ENCODE measurements around the gene PRR19. TPM values are rescaled to one million over a fixed set of nuclear protein-coding genes. Genes with fewer than 3 reads are reported as not detected.
"Not testable (repeated sequence)": the region's sequence is repeated elsewhere in the genome, so short reads cannot be mapped to it uniquely, and the experiment has no call there.

PRR19 gene
- total RNA-seq, 6 experiments from 2014 or later: 0.67 to 2.0 (median 0.86) TPM

- peaks cover 9% of the 10 kb centered on the region for H3K36me3 Mint-ChIP-seq (ENCODE audit: low read depth)
- peak within 1 kb of the TSS; percentile 93 for H3K27ac Mint-ChIP-seq
- TF ChIP-seq, protein P1, sequence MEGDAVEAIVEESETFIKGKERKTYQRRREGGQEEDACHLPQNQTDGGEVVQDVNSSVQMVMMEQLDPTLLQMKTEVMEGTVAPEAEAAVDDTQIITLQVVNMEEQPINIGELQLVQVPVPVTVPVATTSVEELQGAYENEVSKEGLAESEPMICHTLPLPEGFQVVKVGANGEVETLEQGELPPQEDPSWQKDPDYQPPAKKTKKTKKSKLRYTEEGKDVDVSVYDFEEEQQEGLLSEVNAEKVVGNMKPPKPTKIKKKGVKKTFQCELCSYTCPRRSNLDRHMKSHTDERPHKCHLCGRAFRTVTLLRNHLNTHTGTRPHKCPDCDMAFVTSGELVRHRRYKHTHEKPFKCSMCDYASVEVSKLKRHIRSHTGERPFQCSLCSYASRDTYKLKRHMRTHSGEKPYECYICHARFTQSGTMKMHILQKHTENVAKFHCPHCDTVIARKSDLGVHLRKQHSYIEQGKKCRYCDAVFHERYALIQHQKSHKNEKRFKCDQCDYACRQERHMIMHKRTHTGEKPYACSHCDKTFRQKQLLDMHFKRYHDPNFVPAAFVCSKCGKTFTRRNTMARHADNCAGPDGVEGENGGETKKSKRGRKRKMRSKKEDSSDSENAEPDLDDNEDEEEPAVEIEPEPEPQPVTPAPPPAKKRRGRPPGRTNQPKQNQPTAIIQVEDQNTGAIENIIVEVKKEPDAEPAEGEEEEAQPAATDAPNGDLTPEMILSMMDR (IDR thresholded peaks at IDR 0.05): no peak
- H3K4me3 Mint-ChIP-seq: peak within 1 kb of the TSS; percentile 91
- DNase-seq: peak; percentile 83
- H3K4me1 Mint-ChIP-seq (ENCODE audit: low read depth): peaks cover 40% of the 10 kb centered on the region
- peaks cover 3% of the 10 kb centered on the region; the same call in 1 of the 2 replicates for H3K27me3 Mint-ChIP-seq (ENCODE audit: insufficient read depth)
- H3K9me3 Mint-ChIP-seq: no peaks in the 10 kb centered on the region; the same call in 1 of the 2 replicates
Measured at GRCh38 chr19:42254850-42255765, 46.8 kb upstream of the PRR19 start, which contains the start of gene ERF. Gene ERF (minus strand): TSS chr19:42255128. CDS start chr19:42254999, 129 bp downstream.

- Mint-ChIP-seq H3K4me1 (ENCODE audit: low read depth) (peaks cover 31% of the 10 kb centered on the region), H3K4me3 (peak overlapping the region; percentile 91), H3K27me3 (ENCODE audit: insufficient read depth) (peaks cover 3% of the 10 kb centered on the region; the same call in 1 of the 2 replicates), H3K36me3 (ENCODE audit: low read depth) (peaks cover 9% of the 10 kb centered on the region), H3K27ac (peak overlapping the region; percentile 93), H3K9me3 (no peaks in the 10 kb centered on the region; the same call in 1 of the 2 replicates)
- DNase-seq: no peak
- TF ChIP-seq, protein P1 (IDR thresholded peaks at IDR 0.05): no peak
Measured at GRCh38 chr19:42255766-42256745, 45.9 kb upstream of the PRR19 start.

- H3K27me3 Mint-ChIP-seq (ENCODE audit: insufficient read depth); H3K27ac Mint-ChIP-seq; H3K9me3 Mint-ChIP-seq; DNase-seq; H3K36me3 Mint-ChIP-seq (ENCODE audit: low read depth); H3K4me3 Mint-ChIP-seq: not testable (repeated sequence)
- peaks cover 21% of the 10 kb centered on the region for H3K4me1 Mint-ChIP-seq (ENCODE audit: low read depth)
Measured at GRCh38 chr19:42257842-42258241, 44.1 kb upstream of the PRR19 start.

- H3K9me3 Mint-ChIP-seq: no peaks in the 10 kb centered on the region
- TF ChIP-seq, protein P1 (IDR thresholded peaks at IDR 0.05): no peak
- DNase-seq: no peak
- H3K36me3 Mint-ChIP-seq (ENCODE audit: low read depth): no peaks in the 10 kb centered on the region
- peaks cover 7% of the 10 kb centered on the region for H3K4me1 Mint-ChIP-seq (ENCODE audit: low read depth)
- no peak overlapping the region for H3K4me3 Mint-ChIP-seq
- H3K27me3 Mint-ChIP-seq (ENCODE audit: insufficient read depth): no peaks in the 10 kb centered on the region
- H3K27ac Mint-ChIP-seq: no peak overlapping the region
Measured at GRCh38 chr19:42261763-42262162, 40.2 kb upstream of the PRR19 start.

DNA sequence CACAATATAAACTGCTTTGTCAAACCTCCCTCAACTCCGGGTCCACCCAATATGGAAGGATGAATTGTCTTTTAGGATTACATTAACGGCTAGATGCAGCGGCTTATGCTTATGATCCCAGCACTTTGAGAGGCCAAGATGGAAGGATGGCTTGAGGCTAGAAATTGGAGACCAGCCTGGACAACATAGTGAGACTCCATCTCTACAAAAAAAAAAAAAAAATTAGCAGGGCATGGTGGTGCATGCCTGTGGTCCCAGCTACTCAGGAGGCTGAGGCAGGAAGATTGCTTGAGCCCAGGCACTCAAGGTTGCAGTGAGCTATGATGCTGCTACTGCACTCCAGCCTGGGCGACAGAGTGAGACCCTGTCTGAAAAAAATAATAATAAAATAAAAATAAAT lies 35.8 kb upstream of the PRR19 start:
- not testable (repeated sequence) for H3K4me3 Mint-ChIP-seq; H3K27ac Mint-ChIP-seq; H3K9me3 Mint-ChIP-seq; H3K36me3 Mint-ChIP-seq (ENCODE audit: low read depth); DNase-seq; H3K27me3 Mint-ChIP-seq (ENCODE audit: insufficient read depth)
- H3K4me1 Mint-ChIP-seq (ENCODE audit: low read depth): peaks cover 22% of the 10 kb centered on the region

- not testable (repeated sequence) for H3K36me3 Mint-ChIP-seq (ENCODE audit: low read depth); H3K4me3 Mint-ChIP-seq; H3K9me3 Mint-ChIP-seq; H3K27ac Mint-ChIP-seq; H3K27me3 Mint-ChIP-seq (ENCODE audit: insufficient read depth); DNase-seq
- peaks cover 22% of the 10 kb centered on the region for H3K4me1 Mint-ChIP-seq (ENCODE audit: low read depth)
Measured at GRCh38 chr19:42266928-42267603, 34.9 kb upstream of the PRR19 start.
